Measurements from ENCODE around the gene CACHD1. TPM values are rescaled to one million over a fixed set of nuclear protein-coding genes. Genes with fewer than 3 reads are reported as not detected.
A peak's percentile ranks its signal among the peaks of the same experiment; 100 is the strongest.
"Not testable (repeated sequence)": the region's sequence is repeated elsewhere in the genome, so short reads cannot be mapped to it uniquely, and the experiment has no call there.

The CACHD1 gene
- polyA plus RNA-seq, 3 donors = 53.8 to 60.9 (median 60.8) TPM

GRCh38 chr1:64581135-64581842, 111.4 kb downstream of the CACHD1 start:
- DNase-seq = no peak

GRCh38 chr1:64581843-64582185, 111.9 kb downstream of the CACHD1 start:
- DNase-seq = no peak

GRCh38 chr1:64584479-64584878, 114.5 kb downstream of the CACHD1 start:
- DNase-seq = no peak

- DNase-seq = no peak
Observed at GRCh38 chr1:64588876-64589275, 118.9 kb downstream of the CACHD1 start.

- no peak for DNase-seq
Observed at GRCh38 chr1:64590316-64590715, 120.4 kb downstream of the CACHD1 start.

GRCh38 chr1:64594446-64594845, 124.5 kb downstream of the CACHD1 start:
- DNase-seq = no peak

GRCh38 chr1:64595871-64596515, 126.1 kb downstream of the CACHD1 start:
- no peak for DNase-seq

GRCh38 chr1:64597113-64597512, 127.2 kb downstream of the CACHD1 start:
- peak; percentile 54 for DNase-seq

- DNase-seq = peak; percentile 49
Observed at GRCh38 chr1:64598100-64598571, 128.2 kb downstream of the CACHD1 start.

GRCh38 chr1:64599242-64599641, 129.3 kb downstream of the CACHD1 start:
- DNase-seq = no peak

- DNase-seq = no peak
Observed at GRCh38 chr1:64601207-64601606, 131.3 kb downstream of the CACHD1 start.

- DNase-seq = peak; percentile 30
Observed at GRCh38 chr1:64608005-64608650, 138.2 kb downstream of the CACHD1 start.

GRCh38 chr1:64608651-64609048, 138.7 kb downstream of the CACHD1 start:
- DNase-seq = no peak

GRCh38 chr1:64610950-64611349, 141.0 kb downstream of the CACHD1 start:
- not testable (repeated sequence) for DNase-seq

GRCh38 chr1:64616039-64616438, 146.1 kb downstream of the CACHD1 start:
- DNase-seq = no peak

GRCh38 chr1:64623750-64624191, 153.8 kb downstream of the CACHD1 start:
- DNase-seq = no peak

GRCh38 chr1:64624218-64624713, 154.3 kb downstream of the CACHD1 start:
- peak; percentile 5 for DNase-seq

- DNase-seq = peak; percentile 20
Observed at GRCh38 chr1:64624808-64625207, 154.9 kb downstream of the CACHD1 start.

GRCh38 chr1:64630611-64631010, 160.7 kb downstream of the CACHD1 start:
- no peak for DNase-seq

- DNase-seq = no peak
Observed at GRCh38 chr1:64631346-64632034, 161.6 kb downstream of the CACHD1 start.

GRCh38 chr1:64632936-64633335, 163.0 kb downstream of the CACHD1 start:
- no peak for DNase-seq

- DNase-seq = no peak
Observed at GRCh38 chr1:64645735-64646134, 175.8 kb downstream of the CACHD1 start.

Measured in renal pelvis (tissue), 4 donors.